Measurements from ENCODE around the gene HERC6.
"Not testable (repeated sequence)": the region's sequence is repeated elsewhere in the genome, so short reads cannot be mapped to it uniquely, and the experiment has no call there.

Gene HERC6

GRCh38 chr4:88446124-88446523 is 67.5 kb downstream of the HERC6 start:
- no peak for DNase-seq (ENCODE audit: low read depth in 2 of 2)

- no peak for DNase-seq (ENCODE audit: low read depth in 2 of 2)
These were observed 68.9 kb downstream of the HERC6 start for GRCh38 chr4:88447371-88448095.

GRCh38 chr4:88448211-88448765 is 69.6 kb downstream of the HERC6 start:
- not testable (repeated sequence) for DNase-seq (ENCODE audit: low read depth in 2 of 2)

- DNase-seq (ENCODE audit: low read depth in 2 of 2): no peak
These were observed 70.2 kb downstream of the HERC6 start for GRCh38 chr4:88448889-88449288.

GRCh38 chr4:88449290-88449689 is 70.6 kb downstream of the HERC6 start:
- no peak for DNase-seq (ENCODE audit: low read depth in 2 of 2)

GRCh38 chr4:88451205-88451604 is 72.6 kb downstream of the HERC6 start:
- DNase-seq (ENCODE audit: low read depth in 2 of 2): no peak

- DNase-seq (ENCODE audit: low read depth in 2 of 2): no peak
These were observed 74.3 kb downstream of the HERC6 start for GRCh38 chr4:88452912-88453311.

GRCh38 chr4:88456670-88457306 is 78.1 kb downstream of the HERC6 start, which contains the start of gene HERC5:
Gene HERC5 (plus strand): TSS chr4:88457119. CDS start chr4:88457270, 151 bp downstream.
- DNase-seq (ENCODE audit: low read depth in 2 of 2): peak; percentile 76 to 82

- DNase-seq (ENCODE audit: low read depth in 2 of 2): peak; percentile 24 to 38
These were observed 78.9 kb downstream of the HERC6 start for GRCh38 chr4:88457307-88458103.

- DNase-seq (ENCODE audit: low read depth in 2 of 2): no peak
These were observed 79.6 kb downstream of the HERC6 start for GRCh38 chr4:88458104-88458740.

GRCh38 chr4:88465653-88466192 is 87.1 kb downstream of the HERC6 start:
- no peak for DNase-seq (ENCODE audit: low read depth in 2 of 2)

GRCh38 chr4:88467392-88467791 is 88.7 kb downstream of the HERC6 start:
- no peak for DNase-seq (ENCODE audit: low read depth in 2 of 2)

- DNase-seq (ENCODE audit: low read depth in 2 of 2): no peak
These were observed 98.7 kb downstream of the HERC6 start for GRCh38 chr4:88477229-88477860.

GRCh38 chr4:88478247-88478646 is 99.6 kb downstream of the HERC6 start:
- no peak for DNase-seq (ENCODE audit: low read depth in 2 of 2)

GRCh38 chr4:88481537-88481936 is 102.9 kb downstream of the HERC6 start:
- DNase-seq (ENCODE audit: low read depth in 2 of 2): no peak

- DNase-seq (ENCODE audit: low read depth in 2 of 2): no peak
These were observed 110.6 kb downstream of the HERC6 start for GRCh38 chr4:88489100-88489761.

Data from stimulated activated CD4-positive, alpha-beta T cell treated with anti-CD3 and anti-CD28 coated beads, Interleukin-4, amount 100 ng/mL, for 48 hours (primary cell).